ENCODE measurements around the gene TRMT10B. TPM values are rescaled to one million over a fixed set of nuclear protein-coding genes. Genes with fewer than 3 reads are reported as not detected.

Gene TRMT10B
- total and polyA plus RNA-seq, 10 of the 15 experiments (the other 5 are each of a cell fraction or from before 2014, with no cell fraction given), result 3.7 to 11.7 (median 6.8) TPM

DNA sequence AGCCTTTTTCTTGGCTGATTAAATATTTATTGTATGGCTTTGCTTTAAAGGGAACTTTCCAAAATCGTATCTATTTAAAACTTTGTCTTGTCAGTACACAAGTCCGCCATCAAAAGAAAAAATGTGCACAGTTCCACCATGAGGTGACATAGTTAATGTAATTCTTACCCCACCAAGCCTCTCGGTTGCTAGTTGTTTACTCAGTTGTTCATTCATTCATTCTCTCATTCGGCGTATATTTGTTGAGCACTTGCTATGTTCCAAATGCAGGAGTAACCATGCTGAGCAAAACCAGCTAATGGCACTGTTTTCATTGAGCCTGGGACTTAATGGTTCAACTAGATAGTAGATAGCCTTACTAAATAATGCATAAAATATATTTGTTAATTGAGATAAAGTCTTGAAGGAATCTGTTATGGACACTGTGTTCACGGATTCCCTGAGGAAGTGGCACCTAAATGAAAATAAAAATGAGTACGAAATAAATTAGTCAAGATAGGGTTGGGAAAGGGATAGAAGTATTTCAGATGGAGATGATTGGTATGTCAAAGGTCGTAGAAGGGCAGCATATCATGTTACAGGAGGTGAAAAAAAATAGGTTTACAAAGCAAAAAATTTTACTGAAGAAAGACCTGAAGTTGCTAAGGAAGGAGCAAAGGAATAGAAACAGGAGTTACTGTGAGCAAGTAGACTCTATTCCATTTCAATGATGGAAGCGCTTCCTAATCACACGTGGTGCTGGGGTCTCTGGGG lies 48.5 kb downstream of the TRMT10B start:
- no peaks in the 10 kb centered on the region for H3K36me3 ChIP-seq (ENCODE audit: control insufficient read depth in 2 of 2, insufficient read depth in 2 of 2, low read length in 1 of 2)
- peak overlapping the region; percentile 80 for H3K4me3 ChIP-seq
- DNase-seq (ENCODE audit: low read depth, low spot score) (no peak), ATAC-seq (no peak), FAIRE-seq (no peak)
- ChIA-PET RAD21 (ENCODE audit: unreplicated experiment) (interaction anchor here (1.1 kb wide), 1 partner anchor 101 kb away, joined by 4 read pairs; the partner anchor contains the start of gene SLC25A51), SMC1A (ENCODE audit: uncharacterized antibody, unreplicated experiment) (interaction anchor here (1.0 kb wide), 1 partner anchor 11 kb away, joined by 7 read pairs; no protein-coding TSS in a partner anchor), CTCF (interaction anchor here (0.7 to 3.1 kb wide), 3 partner anchors 18 to 497 kb away, joined by 3 to 13 read pairs (median 4); partner anchors contain the start of gene EXOSC3), POLR2A (interaction anchor here (1.0 kb wide), 1 partner anchor 11 kb away, joined by 3 read pairs; no protein-coding TSS in a partner anchor)
- in situ Hi-C loops (cut with MboI), result no loop called here
- H3K9me3 ChIP-seq (replicated peaks; ENCODE audit: control insufficient read depth, insufficient read depth, low read length), result no peaks in the 10 kb centered on the region
- intact Hi-C loops (cut with micrococcal nuclease; ENCODE audit: unreplicated experiment), result loop anchor here (2.0 to 5.0 kb wide), 3 partner anchors 17 to 220 kb away; partner anchors contain the start of genes EXOSC3 and SLC25A51
- 34% methylated on average over 10 of the region's 10 CpGs for WGBS (ENCODE audit: insufficient coverage, insufficient replicate concordance, low lambda C conversion rate, missing lambda C conversion rate)
- H2AFZ ChIP-seq (ENCODE audit: control insufficient read depth, low read depth, low read length), result no peak overlapping the region
- TSS peak; percentile 79 for BruUV-seq (replicated peaks)
- peaks cover 46% of the 10 kb centered on the region for H3K79me2 ChIP-seq (ENCODE audit: control insufficient read depth, insufficient read depth, low read length)
- peak overlapping the region; percentile 90 for H3K9ac ChIP-seq (ENCODE audit: control insufficient read depth, insufficient read depth, low read length)
- H3K27me3 ChIP-seq (replicated peaks in 1 of 2; ENCODE audit: control insufficient read depth in 2 of 2, insufficient read depth in 2 of 2, low read length in 1 of 2), result no peaks in the 10 kb centered on the region
- H3K27ac ChIP-seq (ENCODE audit: control insufficient read depth, insufficient read depth), result peak overlapping the region; percentile 83; the same call in 1 of the 2 replicates
- peaks cover 10% of the 10 kb centered on the region; the same call in 1 of the 2 replicates for H3K4me1 ChIP-seq (ENCODE audit: control insufficient read depth, insufficient read depth, low read length)
- H3K4me2 ChIP-seq (ENCODE audit: control insufficient read depth, insufficient read depth), result peak overlapping the region; percentile 85
- H4K20me1 ChIP-seq (ENCODE audit: control insufficient read depth, insufficient read depth), result peaks cover 3% of the 10 kb centered on the region; the same call in 1 of the 2 replicates
- TF ChIP-seq CREM (IDR thresholded peaks at IDR 0.05; ENCODE audit: low read depth) (no peak), IKZF1 (conservative IDR thresholded peaks at IDR 0.05) (no peak), BCL11A (IDR thresholded peaks at IDR 0.05; ENCODE audit: low read depth, low read length) (no peak), MXI1 (IDR thresholded peaks at IDR 0.05; ENCODE audit: low read depth, low read length) (no peak), NR2C1 (IDR thresholded peaks at IDR 0.05) (no peak), SUPT20H (IDR thresholded peaks at IDR 0.05; ENCODE audit: borderline replicate concordance, control insufficient read depth, low read depth, low read length) (no peak), RELA (IDR thresholded peaks at IDR 0.05; ENCODE audit: borderline replicate concordance, partially characterized antibody) (no peak), ZNF207 (IDR thresholded peaks at IDR 0.05; ENCODE audit: borderline replicate concordance) (no peak), JUNB (IDR thresholded peaks at IDR 0.05) (no peak), ATF7 (IDR thresholded peaks at IDR 0.05; ENCODE audit: low read depth) (no peak), CBFB (IDR thresholded peaks at IDR 0.05; ENCODE audit: low read depth) (no peak), ETV6 (conservative IDR thresholded peaks at IDR 0.05 in 1 of 2, IDR thresholded peaks at IDR 0.05 in 1 of 2; ENCODE audit: borderline replicate concordance in 1 of 2, low read depth in 1 of 2) (no peak)
- TF ChIP-seq, protein P1, sequence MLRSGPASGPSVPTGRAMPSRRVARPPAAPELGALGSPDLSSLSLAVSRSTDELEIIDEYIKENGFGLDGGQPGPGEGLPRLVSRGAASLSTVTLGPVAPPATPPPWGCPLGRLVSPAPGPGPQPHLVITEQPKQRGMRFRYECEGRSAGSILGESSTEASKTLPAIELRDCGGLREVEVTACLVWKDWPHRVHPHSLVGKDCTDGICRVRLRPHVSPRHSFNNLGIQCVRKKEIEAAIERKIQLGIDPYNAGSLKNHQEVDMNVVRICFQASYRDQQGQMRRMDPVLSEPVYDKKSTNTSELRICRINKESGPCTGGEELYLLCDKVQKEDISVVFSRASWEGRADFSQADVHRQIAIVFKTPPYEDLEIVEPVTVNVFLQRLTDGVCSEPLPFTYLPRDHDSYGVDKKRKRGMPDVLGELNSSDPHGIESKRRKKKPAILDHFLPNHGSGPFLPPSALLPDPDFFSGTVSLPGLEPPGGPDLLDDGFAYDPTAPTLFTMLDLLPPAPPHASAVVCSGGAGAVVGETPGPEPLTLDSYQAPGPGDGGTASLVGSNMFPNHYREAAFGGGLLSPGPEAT (IDR thresholded peaks at IDR 0.05; ENCODE audit: low read depth), result no peak
- TF ChIP-seq, protein P2, sequence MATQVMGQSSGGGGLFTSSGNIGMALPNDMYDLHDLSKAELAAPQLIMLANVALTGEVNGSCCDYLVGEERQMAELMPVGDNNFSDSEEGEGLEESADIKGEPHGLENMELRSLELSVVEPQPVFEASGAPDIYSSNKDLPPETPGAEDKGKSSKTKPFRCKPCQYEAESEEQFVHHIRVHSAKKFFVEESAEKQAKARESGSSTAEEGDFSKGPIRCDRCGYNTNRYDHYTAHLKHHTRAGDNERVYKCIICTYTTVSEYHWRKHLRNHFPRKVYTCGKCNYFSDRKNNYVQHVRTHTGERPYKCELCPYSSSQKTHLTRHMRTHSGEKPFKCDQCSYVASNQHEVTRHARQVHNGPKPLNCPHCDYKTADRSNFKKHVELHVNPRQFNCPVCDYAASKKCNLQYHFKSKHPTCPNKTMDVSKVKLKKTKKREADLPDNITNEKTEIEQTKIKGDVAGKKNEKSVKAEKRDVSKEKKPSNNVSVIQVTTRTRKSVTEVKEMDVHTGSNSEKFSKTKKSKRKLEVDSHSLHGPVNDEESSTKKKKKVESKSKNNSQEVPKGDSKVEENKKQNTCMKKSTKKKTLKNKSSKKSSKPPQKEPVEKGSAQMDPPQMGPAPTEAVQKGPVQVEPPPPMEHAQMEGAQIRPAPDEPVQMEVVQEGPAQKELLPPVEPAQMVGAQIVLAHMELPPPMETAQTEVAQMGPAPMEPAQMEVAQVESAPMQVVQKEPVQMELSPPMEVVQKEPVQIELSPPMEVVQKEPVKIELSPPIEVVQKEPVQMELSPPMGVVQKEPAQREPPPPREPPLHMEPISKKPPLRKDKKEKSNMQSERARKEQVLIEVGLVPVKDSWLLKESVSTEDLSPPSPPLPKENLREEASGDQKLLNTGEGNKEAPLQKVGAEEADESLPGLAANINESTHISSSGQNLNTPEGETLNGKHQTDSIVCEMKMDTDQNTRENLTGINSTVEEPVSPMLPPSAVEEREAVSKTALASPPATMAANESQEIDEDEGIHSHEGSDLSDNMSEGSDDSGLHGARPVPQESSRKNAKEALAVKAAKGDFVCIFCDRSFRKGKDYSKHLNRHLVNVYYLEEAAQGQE (IDR thresholded peaks at IDR 0.05; ENCODE audit: low read depth, low read length), result no peak
- TF ChIP-seq, protein P3, sequence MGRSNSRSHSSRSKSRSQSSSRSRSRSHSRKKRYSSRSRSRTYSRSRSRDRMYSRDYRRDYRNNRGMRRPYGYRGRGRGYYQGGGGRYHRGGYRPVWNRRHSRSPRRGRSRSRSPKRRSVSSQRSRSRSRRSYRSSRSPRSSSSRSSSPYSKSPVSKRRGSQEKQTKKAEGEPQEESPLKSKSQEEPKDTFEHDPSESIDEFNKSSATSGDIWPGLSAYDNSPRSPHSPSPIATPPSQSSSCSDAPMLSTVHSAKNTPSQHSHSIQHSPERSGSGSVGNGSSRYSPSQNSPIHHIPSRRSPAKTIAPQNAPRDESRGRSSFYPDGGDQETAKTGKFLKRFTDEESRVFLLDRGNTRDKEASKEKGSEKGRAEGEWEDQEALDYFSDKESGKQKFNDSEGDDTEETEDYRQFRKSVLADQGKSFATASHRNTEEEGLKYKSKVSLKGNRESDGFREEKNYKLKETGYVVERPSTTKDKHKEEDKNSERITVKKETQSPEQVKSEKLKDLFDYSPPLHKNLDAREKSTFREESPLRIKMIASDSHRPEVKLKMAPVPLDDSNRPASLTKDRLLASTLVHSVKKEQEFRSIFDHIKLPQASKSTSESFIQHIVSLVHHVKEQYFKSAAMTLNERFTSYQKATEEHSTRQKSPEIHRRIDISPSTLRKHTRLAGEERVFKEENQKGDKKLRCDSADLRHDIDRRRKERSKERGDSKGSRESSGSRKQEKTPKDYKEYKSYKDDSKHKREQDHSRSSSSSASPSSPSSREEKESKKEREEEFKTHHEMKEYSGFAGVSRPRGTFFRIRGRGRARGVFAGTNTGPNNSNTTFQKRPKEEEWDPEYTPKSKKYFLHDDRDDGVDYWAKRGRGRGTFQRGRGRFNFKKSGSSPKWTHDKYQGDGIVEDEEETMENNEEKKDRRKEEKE (IDR thresholded peaks at IDR 0.05), result no peak
